HEK293 (cell line): ENCODE measurements around the gene SELENOF.

Experiments used
- ZNF292 ChIP-seq: fragments of 450-650 bp; formaldehyde crosslinking; IDR thresholded peaks from 2 replicates; pipeline ENCODE4 v1.5.1; 2016; ENCODE audit warnings: low read depth, missing biosample characterization, missing genetic modification characterization, borderline replicate concordance
- TF ChIP-seq, protein P1 (sequence below): fragments of 450-650 bp; formaldehyde crosslinking; IDR thresholded peaks from 2 replicates; pipeline ENCODE4 v1.5.1; 2016; ENCODE audit warnings: missing biosample characterization, missing genetic modification characterization

DNA sequence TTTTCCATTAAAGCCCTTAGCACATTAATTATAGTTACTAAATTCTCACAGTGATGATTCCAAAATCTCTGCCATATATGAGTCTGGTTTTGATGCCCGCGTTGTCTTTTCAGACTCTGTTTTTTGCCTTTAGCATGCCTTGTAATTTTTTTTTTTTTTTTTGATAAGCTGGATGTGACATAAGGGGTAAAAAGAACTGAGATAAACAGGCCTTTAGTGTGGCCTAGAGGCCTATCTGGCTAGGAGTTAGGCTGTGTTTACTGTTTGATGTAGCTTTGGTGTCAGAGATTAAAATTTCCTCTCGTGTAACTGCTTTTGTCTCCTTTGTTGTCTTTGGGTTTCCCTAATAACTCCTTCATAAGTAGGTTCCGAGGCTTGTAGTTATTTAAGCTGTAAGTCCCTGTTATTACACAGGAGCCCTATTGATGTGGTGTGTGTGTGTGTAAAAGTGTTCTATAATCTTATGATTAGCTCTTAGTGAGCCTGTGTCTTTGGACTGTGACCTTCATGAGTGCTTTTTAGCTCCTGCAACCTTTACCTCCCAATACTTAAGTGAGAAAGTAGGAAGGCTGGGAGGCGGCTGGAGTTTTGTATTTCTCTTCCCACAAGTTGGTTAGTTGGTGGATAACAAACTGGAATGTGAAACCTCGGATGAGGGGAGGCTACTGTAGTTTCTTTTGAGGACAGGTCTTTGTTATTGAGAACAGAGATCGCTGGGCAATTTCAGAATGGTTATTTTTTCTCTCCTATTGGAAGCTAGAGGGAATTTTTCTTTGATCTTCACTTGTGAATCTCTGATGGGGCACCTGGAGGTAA, 19.8 kb upstream of the SELENOF start:
- TF ChIP-seq ZNF292 (tag by site-specific recombination), result no peak
- TF ChIP-seq, protein P1, sequence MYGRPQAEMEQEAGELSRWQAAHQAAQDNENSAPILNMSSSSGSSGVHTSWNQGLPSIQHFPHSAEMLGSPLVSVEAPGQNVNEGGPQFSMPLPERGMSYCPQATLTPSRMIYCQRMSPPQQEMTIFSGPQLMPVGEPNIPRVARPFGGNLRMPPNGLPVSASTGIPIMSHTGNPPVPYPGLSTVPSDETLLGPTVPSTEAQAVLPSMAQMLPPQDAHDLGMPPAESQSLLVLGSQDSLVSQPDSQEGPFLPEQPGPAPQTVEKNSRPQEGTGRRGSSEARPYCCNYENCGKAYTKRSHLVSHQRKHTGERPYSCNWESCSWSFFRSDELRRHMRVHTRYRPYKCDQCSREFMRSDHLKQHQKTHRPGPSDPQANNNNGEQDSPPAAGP, result no peak
